ENCODE data around the gene WDR46.

WDR46 gene

DNA sequence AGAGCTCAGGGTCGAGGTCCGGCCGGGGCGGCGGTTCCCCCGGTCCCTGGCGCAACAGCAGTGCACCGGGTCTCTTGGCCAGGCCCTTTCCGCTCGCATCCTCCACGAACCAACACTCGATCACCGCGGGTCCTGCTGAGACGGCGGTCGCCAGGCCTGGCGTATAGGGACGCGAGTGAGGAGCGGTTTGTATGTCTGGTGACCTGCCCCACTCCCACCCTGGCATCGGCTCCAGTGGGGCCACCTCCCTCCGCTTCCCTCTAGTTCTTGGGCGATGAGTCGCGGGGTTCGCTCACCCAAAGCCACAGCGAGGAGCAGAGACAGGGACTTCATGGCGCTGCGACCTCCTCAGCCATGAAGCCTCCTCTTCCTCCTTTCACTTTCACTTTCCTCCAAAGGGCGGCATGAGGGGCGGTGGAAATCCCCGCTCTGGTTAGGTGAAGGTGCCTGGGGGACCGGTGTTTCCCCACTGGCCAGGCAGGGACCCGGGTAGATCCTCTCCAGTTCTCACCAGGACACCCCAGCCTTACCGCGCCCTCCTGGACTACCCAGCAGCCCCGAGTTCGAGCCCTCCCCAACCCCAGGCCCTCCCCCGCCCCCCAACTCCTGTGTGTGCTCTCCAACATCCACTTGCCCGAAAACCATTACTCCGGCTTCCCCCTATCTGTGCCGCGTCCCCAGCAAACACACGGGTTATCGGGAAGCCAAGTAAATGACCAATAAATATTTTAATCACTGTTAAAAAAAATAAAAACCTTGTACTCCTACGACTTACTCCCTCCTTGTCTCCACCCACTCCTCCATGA is 24.9 kb upstream of the WDR46 start, which contains the start of gene TAPBP:
Gene TAPBP (minus strand): TSS at position 370 of the 806 bp plus-strand sequence. CDS start 37 bp downstream, at position 333.
- peak; percentile 84 for DNase-seq

DNA sequence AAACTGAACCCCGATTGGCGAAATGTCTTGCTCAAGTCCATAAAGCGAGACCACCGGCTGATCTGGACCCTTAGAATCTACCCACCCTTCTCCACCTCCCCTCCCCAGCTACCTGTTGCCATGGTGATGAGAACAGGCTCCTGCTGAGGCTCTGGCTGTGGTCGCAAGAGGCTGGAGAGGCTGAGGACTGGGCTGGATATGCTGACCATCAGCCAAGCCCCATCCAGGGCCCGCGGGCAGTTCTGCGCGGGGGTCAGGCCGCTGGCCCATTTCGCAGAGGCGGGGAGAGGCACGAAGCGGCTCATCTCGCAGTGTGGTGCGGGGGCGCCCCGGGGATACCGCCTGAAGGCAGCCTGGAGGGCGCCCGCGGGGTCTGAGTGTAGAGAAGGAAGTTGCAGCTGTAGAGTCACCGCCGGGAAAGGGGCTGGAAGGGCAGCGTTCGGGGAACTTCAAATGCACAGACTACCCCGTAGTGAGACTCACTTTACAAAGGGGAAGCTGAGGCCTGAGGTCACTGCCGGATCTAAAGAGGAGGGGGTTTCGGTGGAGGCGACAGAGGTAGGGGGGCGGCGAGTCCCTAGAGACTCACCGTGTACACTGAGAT is 24.2 kb upstream of the WDR46 start:
- peak; percentile 63 for DNase-seq

DNA sequence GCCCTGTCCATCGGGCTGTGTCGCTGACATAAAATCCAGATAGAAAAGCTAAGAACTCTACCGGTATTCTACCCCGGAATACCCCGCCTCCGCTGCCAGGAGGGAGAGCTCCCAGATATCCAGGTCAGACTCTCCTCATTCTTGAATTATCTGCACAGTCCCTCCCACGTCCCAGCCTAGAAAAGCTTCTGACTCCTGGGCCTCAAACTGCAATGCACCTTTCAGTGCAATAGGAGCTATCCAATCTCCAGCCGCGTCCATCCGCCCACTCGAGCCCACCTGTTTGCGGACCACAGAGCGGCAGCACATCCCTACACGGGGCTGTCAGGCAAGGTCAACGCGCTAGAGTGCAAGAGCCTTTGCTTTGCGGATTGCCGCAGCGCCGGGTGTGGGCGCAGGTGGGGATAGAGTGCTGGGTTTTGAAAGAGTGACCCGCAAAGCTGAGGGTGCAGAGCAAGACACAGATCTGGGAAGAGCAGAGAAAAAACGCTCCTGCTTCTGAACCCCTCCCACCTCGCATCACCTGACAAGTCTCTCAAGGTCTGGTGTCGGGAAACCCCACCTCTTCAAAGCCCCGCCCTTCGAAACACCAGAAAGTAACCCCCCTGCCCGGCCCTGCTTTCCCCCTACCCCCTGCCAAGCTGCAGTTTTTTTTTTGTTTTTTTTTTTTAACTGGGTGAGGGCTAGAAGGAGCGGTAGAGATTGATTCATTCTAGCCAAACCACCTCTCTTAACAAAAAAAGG is 23.5 kb upstream of the WDR46 start:
- peak; percentile 87 for DNase-seq

DNA sequence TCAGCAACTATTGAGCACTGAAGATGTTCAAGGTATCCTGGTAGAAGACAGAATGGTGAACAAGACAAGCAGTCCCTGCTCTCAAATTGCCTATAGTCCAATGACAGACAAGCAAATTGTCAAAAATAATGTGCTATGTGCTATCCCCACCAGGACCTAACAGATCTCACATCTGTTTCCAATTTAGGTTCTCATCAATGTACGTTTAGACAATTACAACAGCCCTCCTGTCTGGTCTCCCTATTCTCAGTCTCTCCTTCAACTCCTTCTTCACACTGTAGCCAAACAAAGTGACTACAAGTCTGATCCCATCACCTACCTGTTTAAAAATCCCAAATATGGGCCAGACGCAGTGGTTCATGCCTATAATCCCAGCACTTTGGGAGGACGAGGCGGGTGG is 17.3 kb upstream of the WDR46 start:
- DNase-seq, result no peak

DNA sequence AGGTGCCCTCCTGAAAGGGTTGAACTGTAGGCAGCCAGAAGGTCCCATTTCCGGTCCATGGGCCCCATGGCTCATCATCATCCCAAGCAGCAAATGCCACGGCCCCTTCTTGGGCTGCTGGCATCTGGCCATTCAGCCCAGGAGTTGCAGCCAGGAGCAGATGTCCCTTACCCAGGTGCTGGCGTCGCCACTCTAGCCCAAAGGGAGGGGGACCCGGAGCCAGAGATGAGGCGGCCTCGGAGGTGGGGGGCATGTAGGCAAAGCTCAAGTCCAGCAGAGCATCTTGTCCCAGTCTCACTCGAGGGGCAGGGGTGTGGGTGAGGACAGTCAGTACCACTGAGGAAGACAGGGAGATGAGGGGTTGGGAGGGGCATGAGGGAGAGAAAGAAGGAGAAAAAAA is 16.0 kb upstream of the WDR46 start:
- no peak for DNase-seq

DNA sequence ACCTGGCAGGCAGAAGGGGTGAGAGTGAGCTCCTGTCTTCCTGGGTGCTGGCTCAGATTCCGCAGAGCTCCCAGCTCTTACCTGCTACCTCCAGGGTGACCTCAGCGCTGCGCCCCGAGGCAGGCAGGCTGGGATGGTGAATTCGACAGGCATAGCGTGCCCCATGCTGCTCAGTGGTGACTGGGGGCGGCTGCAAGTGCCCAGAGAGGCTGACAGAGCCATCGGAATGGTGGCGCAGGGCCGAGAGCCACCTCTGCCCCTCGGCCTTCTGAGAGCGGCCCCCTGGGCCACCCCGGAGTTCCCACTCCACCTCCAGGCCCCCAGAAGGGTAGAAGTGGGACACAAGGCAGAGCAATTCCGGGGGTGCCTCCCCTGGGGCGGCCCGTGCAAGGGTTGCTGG is 15.2 kb upstream of the WDR46 start:
- DNase-seq, result no peak

DNA sequence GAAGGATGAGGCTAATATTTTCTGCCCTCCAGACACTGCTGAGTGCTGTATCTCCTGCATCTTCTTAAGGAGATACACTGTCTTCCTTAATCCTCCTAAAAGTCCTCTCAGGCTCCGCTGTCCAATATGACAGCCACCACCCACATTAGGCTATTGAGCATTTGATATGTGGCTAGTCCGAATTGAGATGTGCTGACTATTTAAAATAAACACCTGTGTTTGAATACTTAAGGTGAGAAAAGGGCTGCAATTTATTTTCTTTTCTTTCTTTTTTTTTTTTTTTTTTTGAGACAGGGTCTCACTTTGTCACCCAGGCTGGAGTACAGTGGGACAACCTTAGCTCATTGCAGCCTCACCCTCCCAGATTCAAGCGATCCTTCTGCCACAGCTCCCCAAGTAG is 12.8 kb upstream of the WDR46 start:
- DNase-seq, result no peak

DNA sequence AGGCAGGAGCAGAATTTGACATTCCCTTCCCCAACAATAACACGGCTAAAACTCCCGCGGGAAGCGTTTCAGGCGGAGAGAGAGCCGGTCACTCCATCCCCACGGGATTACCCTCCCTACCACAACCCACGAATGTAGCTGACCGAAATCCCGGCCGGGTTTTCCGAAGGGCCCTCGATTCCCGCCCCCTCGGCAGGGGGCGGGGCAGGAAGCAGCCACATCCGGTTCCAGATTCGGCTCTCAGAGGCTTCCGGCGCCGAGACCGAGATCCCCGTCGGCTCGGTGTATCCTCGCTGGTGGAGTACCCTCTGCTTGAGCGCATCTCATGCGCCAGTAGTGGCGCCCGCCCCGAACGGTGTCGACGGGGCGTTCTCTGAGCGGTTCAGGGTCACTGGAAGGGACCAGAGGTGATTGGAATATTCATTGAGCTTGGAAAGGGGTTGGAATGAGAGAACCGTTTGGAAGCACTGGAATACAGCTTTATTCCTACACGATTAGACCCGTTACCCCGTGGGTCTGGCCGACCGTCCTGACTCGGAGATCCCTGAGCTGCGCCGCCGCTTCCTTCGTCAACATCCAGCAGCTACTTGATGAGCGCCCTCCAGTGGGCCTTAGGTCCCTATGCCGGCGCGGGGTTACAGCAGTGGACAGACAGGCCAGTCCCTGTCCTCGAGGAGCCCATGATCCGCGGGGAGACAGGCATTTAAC is 10.4 kb upstream of the WDR46 start:
- peak; percentile 92 for DNase-seq

DNA sequence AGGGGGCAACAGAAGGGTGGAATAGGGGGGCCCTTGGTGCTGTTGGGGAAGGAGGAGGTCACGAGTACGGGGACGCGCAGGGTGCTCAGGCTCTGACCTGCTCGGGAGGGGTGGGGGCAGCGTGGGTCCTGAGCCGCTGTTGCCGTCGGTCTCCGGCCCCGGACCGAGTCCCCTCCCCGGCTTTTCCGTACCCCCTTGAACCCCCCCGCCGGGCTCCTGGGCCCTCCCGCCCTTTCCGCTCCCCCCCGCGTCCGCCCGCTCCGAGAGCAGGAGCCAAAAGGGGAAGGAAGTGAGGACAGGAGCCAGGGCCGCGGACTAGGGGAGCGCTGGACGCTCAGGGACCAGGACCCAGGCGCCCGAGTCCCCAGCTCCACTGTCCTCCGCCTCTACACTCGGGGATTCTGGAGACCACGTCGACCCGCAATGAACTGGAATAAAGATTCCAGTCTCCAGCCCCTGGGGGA is 9.8 kb upstream of the WDR46 start, which contains the start of gene RGL2:
Gene RGL2 (minus strand): TSS at position 170 of the 464 bp plus-strand sequence. CDS start 332 bp downstream, outside the sequence.
- peak; percentile 54 for DNase-seq

DNA sequence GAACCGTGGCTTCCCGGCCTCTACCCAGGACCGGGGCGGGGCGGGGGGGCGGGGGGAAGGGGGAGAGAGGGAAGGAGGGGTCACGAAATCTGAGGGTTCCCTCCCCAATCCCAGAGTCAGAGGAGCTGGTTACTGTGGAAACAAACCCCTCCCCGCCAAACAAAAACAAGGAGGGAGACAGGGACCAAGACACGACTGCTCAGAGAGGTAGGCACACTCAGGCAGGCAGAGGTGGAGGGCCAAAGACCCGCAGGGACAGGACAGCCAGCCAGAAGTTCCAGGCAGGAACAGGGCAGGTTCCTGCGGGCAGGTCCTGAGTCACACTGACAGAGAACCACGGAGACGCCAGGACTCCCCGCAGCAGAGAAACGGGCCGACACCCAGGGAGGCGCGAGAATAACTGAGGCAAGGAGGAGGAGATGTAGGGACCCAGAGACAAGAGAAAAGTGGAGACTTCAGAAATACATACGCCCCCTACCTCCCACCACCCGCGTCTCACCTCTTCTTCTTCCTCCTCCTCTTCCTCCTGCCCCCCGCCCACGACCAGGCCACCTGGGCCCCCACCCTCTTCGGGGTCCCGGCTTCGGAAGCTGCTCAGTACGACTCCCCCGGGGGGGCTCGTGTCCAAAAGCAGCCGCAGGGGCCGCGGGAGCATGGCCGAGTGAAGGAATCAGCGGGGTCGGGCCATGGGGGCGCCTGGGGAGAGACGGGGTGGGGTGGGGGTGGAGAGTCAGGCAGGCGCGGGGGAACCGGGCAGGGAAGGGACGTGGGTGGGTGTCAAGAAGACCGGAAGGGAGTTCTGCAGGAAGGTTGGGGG is 9.1 kb upstream of the WDR46 start:
- DNase-seq, result peak; percentile 54

DNA sequence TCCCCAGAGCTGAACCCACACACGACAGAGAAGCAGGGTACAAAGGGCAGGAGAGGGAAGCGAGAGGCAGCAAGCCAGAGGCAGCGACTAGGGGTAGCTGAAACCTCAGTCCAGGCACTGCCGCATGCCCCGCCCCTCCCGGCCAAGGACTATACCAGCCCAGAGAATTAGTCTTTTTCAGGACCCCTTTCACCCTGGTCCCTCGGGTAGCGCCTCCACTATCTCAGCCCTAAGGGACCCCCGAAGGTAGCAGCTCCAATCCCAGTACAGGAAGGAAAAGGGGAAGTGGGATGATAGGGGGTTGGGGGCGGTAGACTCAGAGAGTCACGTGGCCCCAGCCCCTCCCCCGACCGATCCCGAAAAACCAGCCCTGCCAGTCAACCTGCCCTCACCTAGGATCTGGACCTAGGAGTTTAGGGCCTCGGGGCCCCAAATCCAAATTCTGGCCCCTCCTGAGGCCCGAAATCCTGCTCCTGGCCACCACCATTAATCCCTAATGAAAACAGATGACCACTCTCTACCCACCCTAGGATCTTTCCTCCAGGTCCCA is 8.4 kb upstream of the WDR46 start:
- no peak for DNase-seq

DNA sequence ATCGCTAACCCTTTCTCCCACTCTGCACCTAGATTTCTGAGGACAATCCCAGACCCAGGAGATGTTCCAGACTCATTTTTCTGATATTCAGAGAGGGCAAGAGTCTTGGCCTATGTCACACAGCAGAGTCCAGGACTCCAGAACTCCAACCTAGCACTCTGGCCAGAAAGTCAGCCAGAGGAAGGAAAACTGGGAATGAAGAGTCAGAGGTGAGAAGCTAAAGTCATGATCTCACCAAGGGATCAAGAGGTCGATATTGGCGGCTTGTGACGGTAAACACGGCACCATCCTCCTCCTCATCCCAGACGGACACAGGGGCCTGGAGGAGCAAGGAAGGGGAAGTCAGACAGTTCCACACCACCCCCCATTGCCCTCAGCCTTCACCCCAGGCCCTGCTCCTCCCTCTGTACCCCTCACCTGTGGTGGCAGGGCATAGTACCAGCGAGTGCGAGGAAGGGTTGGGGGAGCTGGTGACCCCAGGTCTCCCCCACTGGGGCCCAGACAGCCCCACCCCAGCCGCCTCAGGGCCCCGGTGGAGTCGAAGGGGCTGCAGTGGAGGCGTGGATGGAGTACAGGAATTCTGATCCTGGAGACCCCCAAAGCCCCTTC is 7.9 kb upstream of the WDR46 start:
- no peak for DNase-seq

DNA sequence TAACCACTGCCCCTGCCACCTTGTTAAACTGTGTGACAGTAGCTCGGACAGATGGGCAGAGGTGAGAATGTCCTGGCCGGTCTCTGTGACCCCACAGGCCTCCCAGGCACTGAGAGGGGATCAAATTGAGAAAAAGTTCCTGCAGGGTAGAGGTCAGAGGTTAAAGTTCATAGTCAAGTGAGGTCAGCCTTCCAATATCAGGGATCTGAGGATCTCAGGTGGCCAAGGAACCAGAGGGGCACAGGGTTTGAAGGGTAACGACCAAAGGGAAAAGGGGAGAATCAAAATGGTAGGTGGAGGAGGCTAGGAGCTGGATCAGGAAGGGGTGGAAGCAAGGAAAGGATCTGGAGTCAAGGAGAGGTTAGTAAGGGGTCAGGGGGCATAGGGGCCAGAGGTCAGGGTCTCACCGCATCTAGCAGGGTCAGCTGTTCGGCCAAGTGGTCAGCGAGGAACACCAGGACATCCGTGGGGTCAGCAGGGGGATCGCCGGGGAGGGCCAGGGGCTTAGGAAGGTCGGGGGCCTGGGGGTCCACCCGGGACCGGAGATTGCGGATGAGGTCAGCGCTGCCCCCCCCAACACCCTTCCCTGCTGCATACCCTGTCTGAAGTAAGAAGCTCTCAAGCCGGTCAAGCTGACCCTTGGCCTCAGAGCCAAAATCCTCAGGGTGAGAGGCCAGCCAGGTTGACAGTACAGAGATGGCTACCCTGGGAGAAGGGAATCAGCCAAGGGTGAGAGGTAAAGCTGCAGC is 6.8 kb upstream of the WDR46 start:
- no peak for DNase-seq

DNA sequence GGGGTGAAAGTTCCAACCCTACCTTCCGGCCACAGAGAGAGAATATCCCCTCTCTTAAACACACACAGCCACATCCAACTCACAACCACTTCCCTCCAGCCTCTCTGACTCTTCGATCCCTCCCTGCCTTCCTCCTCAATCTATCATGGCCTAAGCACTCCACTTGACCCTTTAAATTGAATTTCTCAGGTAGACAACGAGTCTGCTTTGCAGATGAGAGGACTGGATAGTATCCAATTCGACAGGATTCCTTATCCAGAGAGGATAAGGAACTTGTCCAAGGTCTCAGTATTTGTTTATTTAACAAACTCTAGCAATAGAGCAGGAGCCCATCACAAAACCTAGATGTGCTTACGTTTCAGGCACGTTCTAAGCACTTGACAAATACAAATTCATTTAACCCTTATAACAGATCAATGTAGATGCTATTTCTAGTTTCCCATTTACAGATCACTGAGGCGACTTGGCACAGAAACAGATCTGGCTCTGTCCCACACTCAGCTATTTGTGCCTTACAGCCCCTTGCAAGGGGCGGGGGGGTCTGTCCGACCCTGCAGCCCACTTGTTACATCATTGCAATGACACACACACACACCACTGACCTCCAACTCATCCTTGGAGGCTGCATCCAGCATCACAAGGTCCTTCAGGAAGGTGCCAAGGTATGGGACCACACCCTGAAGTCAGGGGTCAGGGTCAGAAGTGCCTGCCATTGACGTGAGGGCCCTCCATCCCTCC is 5.2 kb upstream of the WDR46 start:
- no peak for DNase-seq

DNA sequence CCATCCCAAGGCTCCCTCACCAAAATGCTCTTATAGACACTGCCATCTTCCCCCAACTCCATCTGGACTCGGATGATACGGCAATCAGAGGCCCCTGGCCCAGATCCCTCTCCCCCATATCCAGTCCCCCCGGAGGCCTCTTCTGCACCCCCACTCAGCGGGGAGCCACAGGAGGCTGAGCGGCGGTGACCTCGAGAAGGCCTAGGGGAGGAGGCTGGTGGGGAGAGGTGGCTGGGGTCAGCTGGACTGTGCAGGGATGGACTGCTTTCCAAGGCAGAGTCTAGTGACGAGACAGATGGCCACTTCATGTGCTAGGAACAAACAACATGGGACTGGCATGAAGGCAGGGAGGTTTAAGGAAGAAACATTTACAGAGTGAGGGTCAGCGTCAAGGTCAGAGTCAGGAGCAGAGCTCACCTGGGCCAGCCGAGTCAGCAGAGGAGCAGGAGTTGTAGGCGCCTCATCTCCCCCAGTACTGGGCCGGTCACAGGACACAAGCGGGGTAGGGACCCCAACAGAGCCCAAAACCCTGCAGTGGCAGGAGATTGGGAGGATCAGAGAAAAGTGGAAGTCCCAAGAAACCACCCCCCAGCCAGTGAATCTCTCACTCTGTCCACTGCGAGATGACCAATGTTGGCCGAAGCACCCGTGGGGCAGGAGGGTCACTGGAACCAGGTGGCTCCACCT is 4.1 kb upstream of the WDR46 start:
- no peak for DNase-seq

DNA sequence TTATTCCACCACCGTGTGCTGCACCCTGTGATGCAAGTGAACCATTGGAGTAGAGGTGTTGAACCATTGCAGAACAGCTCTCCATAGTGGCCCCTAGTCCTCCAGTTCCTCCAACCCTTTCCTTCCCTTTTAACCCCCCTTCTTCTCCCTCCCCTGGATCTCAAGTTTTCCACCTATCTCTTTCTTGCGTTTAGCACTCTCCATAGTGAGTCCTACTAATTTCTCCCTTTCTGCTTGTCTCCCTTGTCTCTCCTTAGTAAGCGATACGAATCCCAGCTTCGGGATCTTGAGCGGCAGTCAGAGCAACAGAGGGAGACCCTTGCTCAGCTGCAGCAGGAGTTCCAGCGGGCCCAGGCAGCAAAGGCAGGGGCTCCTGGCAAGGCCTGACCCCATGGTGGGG is 1.4 kb upstream of the WDR46 start:
- no peak for DNase-seq

DNA sequence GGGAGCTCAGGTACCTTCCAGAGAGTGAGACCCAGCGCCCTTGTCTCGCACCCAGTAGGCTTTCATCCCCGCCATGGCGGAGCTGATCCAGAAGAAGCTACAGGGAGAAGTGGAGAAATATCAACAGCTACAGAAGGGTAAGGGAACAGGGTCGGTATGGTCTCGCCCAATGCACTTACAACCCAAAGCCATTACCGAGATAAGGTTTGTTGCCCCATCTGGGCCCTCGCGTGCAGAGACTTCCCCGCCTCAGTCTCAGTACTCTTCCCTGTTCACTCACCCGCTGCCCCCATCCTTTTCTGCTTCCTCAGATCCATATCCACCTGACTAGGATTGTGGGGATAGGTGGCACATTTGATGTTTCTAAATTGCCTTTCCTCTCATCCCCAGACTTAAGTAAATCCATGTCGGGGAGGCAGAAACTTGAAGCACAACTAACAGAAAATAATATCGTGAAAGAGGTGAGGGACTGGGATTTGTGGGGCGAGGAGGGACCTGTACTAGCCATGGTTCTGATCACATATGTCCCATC is 811 bp upstream of the WDR46 start:
- no peak for DNase-seq

DNA sequence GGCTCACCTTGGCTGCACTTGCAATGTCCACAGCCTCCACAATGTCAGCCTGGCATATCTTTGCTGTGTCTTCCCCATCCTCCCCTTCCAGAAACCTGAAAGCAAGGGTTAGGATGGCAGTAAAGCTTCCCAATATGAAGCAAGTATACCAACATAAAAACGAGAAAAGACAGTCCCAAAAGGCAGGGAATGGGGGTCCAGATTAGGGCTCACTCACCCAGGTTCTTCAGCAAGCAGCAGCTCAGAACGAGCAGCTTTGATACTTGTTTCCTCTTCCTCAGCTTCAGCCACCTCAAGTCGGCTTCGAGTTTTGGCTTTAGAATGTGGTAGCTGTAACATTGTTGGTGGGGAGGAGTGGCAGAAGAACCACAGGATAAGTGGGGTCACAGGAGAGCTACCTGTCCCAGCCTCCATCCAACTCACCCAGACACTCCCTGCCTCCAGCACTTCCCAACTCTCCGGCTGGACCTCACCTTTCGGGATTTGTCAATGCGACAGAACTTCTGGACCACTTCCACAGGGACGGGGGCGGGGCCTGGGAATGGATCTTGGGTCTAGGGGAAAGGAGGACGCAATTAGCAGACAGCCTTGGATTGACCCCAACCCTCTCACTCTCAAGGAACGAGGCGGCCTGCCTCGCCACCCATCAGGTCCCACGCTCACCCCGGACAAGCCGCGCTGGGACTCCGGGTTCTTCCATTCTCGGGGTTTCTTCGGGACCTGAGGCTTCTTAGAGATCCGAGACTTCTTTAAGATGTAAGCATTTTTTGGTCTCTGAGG is 708 bp downstream of the WDR46 start:
- no peak for DNase-seq

Measured in activated naive CD4-positive, alpha-beta T cell treated with anti-CD3 and anti-CD28 coated beads, Interleukin-2, amount 50 U/mL, for 16 hours (primary cell).